Neural crest cell (in vitro differentiated cells): ENCODE results near the gene DCXR. TPM values are rescaled to one million over a fixed set of nuclear protein-coding genes. Genes with fewer than 3 reads are reported as not detected.

Experiments used
- DNase-seq: peaks from one replicate; pipeline ENCODE4 v3.0.0; 2021; ENCODE audit warnings: low read depth, mixed read lengths, low spot score
- H3K27ac Mint-ChIP-seq: one replicate; pipeline ENCODE4 v1.8.0; 2021; ENCODE audit warnings: mild to moderate bottlenecking, mixed read lengths; ENCODE audit not compliant: unreplicated experiment
- H3K27me3 Mint-ChIP-seq: 2 replicates; pipeline ENCODE4 v1.8.0; 2021; ENCODE audit warnings: low read depth, mild to moderate bottlenecking, mixed read lengths
- H3K36me3 Mint-ChIP-seq: 2 replicates; pipeline ENCODE4 v1.8.0; 2021; ENCODE audit warnings: low read depth, mild to moderate bottlenecking, mixed read lengths
- H3K4me1 Mint-ChIP-seq: 2 replicates; pipeline ENCODE4 v1.8.0; 2021; ENCODE audit warnings: mixed read lengths
- H3K4me3 Mint-ChIP-seq: one replicate; pipeline ENCODE4 v1.8.0; 2021; ENCODE audit warnings: mild to moderate bottlenecking, mixed read lengths
- H3K9me3 Mint-ChIP-seq: 2 replicates; pipeline ENCODE4 v1.8.0; 2021; ENCODE audit warnings: mixed read lengths
- total RNA-seq: library from RNA; stranded (reverse); gene quantifications from 2 replicates; pipeline ENCODE4 v1.2.1, GENCODE V29; 2021
- TF ChIP-seq, protein P1 (sequence below): fragments of 200-600 bp; sonication (generic); conservative IDR thresholded peaks from 2 replicates; pipeline ENCODE4 v1.5.0; 2021; ENCODE audit warnings: antibody characterized with exemption, mild to moderate bottlenecking

Gene DCXR
- total RNA-seq, 1 donor from 2014 or later = 198 TPM

DNA sequence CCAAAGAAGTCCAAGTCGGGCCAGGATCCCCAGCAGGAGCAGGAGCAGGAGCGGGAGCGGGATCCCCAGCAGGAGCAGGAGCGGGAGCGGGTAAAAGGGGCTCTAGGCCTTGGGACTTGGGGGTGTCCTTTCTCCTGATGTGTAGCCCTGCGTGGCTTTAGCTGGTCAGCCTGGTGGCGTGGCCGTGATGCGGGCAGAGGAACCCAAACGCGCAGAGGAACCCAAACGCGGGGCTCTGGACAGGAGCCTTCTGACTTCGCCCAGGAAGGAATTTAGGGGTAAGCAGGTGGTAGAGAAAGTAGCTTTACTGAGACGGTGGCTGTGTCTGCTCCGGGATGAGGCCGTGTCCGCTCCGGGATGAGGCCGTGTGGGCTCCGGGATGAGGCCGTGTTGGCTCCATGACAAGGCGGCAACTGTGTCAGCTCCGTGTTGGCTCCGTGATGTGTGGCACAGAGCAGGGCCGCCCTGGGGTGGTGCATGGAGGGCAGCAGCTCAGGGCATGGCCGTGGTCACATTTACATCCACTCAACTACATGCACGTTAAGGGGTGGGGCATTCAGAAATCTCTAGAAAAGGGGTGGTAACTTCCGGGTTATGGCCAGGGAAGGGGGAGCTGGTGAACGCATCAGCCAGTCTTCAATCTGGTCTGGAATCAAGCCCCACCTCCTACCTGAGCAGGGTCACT, 40.6 kb downstream of the DCXR start:
- H3K9me3 Mint-ChIP-seq = no peaks in the 10 kb centered on the region
- no peak overlapping the region for H3K27ac Mint-ChIP-seq
- H3K4me1 Mint-ChIP-seq = peaks cover 28% of the 10 kb centered on the region
- DNase-seq = no peak
- TF ChIP-seq, protein P1, sequence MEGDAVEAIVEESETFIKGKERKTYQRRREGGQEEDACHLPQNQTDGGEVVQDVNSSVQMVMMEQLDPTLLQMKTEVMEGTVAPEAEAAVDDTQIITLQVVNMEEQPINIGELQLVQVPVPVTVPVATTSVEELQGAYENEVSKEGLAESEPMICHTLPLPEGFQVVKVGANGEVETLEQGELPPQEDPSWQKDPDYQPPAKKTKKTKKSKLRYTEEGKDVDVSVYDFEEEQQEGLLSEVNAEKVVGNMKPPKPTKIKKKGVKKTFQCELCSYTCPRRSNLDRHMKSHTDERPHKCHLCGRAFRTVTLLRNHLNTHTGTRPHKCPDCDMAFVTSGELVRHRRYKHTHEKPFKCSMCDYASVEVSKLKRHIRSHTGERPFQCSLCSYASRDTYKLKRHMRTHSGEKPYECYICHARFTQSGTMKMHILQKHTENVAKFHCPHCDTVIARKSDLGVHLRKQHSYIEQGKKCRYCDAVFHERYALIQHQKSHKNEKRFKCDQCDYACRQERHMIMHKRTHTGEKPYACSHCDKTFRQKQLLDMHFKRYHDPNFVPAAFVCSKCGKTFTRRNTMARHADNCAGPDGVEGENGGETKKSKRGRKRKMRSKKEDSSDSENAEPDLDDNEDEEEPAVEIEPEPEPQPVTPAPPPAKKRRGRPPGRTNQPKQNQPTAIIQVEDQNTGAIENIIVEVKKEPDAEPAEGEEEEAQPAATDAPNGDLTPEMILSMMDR = no peak
- H3K27me3 Mint-ChIP-seq = no peaks in the 10 kb centered on the region
- H3K4me3 Mint-ChIP-seq = no peak overlapping the region
- H3K36me3 Mint-ChIP-seq = no peaks in the 10 kb centered on the region

DNA sequence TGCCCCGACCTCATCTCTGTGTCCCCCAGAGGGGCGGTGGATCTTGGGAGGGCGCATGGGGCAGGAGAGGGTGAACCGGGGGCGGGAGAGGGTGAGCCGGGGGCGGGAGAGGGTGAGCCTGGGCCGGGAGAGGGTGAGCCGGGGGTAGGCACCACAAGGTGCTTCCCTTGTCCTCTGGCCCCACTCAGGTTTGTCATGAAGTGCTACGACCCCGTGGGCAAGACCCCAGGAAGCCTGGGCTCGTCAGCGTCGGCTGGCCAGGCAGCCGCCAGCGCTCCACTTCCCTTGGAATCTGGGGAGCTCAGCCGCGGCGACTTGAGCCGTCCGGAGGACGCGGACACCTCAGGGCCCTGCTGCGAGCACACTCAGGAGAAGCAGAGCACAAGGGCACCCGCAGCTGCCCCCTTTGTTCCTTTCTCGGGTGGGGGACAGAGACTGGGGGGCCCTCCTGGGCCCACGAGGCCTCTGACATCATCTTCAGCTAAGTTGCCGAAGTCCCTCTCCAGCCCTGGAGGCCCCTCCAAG, 41.2 kb downstream of the DCXR start:
- Mint-ChIP-seq H3K9me3 (no peaks in the 10 kb centered on the region), H3K4me3 (no peak overlapping the region), H3K27ac (no peak overlapping the region), H3K27me3 (no peaks in the 10 kb centered on the region), H3K4me1 (peaks cover 34% of the 10 kb centered on the region), H3K36me3 (no peaks in the 10 kb centered on the region)
- no peak for DNase-seq
- TF ChIP-seq, protein P1 = no peak

DNA sequence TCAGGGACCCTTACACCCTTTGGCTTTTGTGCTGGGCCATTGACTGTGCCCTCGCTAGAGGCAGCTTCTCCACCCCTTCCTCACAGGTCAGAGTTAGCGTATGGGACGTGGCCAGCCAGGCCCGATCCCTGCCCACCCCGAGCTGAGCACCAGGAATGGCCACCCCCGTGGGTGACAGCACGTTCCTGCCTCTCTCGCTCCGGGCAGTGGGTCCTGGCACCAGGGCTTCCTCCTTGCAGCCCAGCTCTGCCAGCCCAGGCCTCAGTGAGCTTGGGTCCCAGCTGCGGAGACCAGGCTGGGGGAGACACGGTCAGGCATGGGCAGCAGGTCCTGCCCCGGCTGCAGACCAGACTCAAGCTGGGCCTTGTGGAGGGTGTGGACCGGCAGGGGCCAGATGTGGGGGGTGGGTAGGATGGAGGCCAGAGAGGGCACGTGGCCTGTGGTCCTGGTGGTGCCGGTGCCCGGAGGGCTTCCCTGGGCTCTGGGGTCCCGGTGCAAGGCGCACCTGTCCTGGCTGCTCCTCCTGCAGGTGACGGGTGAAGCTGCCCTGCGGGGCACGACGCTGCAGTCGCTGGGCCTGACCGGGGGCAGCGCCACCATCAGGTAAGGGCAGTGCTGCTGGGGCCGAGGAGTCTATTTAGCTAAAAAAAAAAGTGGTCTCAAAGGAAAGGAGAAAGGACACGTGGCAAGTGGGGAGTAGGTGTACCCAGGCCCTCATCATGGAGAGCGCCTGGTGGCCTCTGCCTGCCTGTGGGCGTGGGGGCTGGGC, 41.9 kb downstream of the DCXR start:
- H3K9me3 Mint-ChIP-seq = no peaks in the 10 kb centered on the region
- TF ChIP-seq, protein P1 = no peak
- H3K27me3 Mint-ChIP-seq = no peaks in the 10 kb centered on the region
- H3K4me1 Mint-ChIP-seq = peaks cover 38% of the 10 kb centered on the region
- no peak overlapping the region for H3K27ac Mint-ChIP-seq
- DNase-seq = no peak
- H3K4me3 Mint-ChIP-seq = no peak overlapping the region
- peaks cover 2% of the 10 kb centered on the region for H3K36me3 Mint-ChIP-seq

DNA sequence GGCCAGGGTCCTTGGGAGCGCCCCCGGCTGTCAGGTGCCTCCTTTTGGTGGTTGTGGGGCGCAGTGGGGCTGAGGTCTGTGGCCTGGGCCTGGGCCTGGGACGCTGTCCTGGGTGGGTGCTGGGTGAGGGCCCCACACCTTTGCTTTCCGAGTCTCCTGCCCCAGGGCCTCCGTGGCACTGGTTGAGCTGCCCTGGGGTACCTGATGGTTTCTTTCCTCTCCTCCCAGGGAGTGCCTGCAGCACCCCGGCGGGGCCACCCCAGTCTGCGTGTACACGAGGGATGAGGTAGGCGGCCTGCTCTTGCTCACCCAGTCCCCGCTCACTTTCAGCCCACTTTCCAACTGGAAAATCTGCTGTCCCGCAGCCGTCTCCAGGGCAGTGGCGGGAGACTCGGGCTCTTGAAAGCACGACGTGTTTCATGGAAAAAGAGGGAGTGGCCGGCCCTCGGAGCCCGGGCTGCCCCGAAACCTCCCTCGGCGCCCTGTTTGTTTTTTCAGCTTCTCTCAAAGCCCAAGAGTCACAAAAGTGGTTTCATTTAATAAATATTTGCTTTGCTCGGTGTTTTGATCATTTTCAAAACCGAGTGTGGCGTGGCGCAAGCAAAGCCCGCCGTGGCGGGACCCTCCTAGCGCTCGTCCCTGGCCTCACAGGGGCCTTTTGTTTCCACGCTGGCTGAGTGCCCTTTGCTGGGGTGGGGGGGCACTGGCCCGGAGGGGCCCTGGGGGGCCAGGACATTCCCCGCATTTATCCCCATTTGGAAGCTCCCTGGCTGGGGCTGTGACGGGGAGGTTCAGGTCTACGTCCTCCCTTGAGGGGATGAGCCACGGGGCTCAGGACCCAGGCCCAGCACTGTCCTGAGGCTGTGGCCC, 42.7 kb downstream of the DCXR start:
- no peaks in the 10 kb centered on the region for H3K9me3 Mint-ChIP-seq

More for the DNA sequence above, 42.7 kb downstream of the DCXR start:
- Mint-ChIP-seq H3K27ac (peak overlapping the region; percentile 62), H3K27me3 (no peaks in the 10 kb centered on the region), H3K36me3 (peaks cover 5% of the 10 kb centered on the region), H3K4me1 (peaks cover 41% of the 10 kb centered on the region), H3K4me3 (peak overlapping the region; percentile 54)
- TF ChIP-seq, protein P1 = no peak
- no peak for DNase-seq
